ENCODE measurements around the gene CLEC2B. TPM values are rescaled to one million over a fixed set of nuclear protein-coding genes. Genes with fewer than 3 reads are reported as not detected.
A peak's percentile ranks its signal among the peaks of the same experiment; 100 is the strongest.

The CLEC2B gene
- polyA plus RNA-seq (2011; rRNA removed) = 0.04 and 0.27 TPM in 2 replicates
- polyA minus RNA-seq (2011; rRNA and poly(A)+ RNA removed) = not detected in 2 replicates

DNA sequence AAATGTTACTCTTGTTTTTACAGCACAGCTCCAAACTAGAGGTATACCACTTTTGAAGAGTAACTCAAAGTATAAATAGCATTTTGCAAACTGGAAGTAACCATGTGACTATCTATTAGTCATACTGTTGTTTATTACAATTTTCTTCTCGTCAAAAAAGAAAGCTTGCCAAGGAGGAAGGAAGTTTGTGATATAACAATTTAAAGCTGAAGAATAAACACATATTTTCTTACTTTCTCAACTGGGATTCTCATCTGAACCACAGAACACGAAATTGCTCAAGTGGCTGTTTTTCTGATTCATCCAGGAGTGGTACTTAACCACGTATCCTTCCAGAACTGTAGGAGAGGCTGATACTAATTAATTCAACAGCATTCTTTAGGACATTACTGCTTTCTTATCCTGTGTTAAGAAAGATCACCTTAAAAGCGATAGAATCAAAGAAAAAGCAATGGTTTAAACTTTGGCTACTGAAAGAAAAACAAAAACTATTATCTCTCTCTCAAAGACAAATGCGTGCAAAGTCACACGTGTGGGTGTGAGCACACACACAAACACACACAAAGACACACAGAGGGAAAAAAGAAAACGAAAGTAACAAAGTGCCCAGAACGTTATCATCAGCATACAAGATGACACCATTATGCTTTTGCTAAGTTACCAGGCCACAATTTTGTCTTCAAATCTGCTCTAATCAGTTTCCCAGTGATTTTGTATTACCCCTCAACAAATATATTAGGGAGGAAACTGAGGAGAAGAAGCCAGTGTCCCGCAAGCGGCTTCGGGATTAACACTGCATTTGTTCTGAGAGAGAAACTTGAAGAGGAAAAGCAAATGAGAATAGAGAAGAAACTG lies at the start of gene CLEC2B:
CLEC2B (minus strand) TSS at position 48 of the 855 bp plus-strand sequence.
- Histone ChIP-seq H3K4me3 (ENCODE audit: low read depth, low read length) (peak within 1 kb of the TSS; percentile 36), H3K36me3 (ENCODE audit: control insufficient read depth, insufficient read depth, low read length) (no peaks in the 10 kb centered on the region), H3K27me3 (ENCODE audit: control insufficient read depth, insufficient read depth, low read length) (no peaks in the 10 kb centered on the region)
- CTCF ChIA-PET = no interaction called here
- peak; percentile 81 for DNase-seq (ENCODE audit: low read depth)
- POLR2A ChIA-PET = no interaction called here
- TF ChIP-seq CTCF (IDR thresholded peaks at IDR 0.05; ENCODE audit: insufficient read depth, low read depth, low read length) = no peak

DNA sequence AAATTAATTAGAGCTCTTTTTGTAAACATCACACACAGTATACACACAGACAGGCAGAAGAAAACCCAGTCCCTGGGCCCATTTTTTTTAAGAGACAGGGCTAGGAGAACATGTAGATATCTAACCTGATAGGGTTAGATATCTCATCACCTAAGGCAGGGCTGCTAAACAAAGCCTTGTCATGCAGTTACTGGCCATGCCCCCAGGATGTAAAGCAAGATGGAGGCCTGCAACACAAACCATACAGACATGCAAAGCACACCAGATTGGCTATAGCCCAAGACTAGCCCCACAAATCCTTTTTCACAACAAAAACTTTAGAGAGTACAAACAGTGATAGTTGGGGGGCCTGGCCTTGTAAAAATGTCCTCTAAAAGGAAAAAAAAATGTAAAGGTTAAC lies 42.6 kb upstream of the CLEC2B start:
- CTCF ChIA-PET = interaction anchor here (0.7 to 1.7 kb wide), 2 partner anchors 97 to 164 kb away, joined by 3 to 5 read pairs; no protein-coding TSS in a partner anchor
- Histone ChIP-seq H3K4me3 (ENCODE audit: low read depth, low read length) (no peak overlapping the region), H3K27me3 (ENCODE audit: control insufficient read depth, insufficient read depth, low read length) (no peaks in the 10 kb centered on the region), H3K36me3 (ENCODE audit: control insufficient read depth, insufficient read depth, low read length) (no peaks in the 10 kb centered on the region)
- POLR2A ChIA-PET = no interaction called here
- no peak for TF ChIP-seq CTCF (IDR thresholded peaks at IDR 0.05; ENCODE audit: insufficient read depth, low read depth, low read length)
- no peak for DNase-seq (ENCODE audit: low read depth)

DNA sequence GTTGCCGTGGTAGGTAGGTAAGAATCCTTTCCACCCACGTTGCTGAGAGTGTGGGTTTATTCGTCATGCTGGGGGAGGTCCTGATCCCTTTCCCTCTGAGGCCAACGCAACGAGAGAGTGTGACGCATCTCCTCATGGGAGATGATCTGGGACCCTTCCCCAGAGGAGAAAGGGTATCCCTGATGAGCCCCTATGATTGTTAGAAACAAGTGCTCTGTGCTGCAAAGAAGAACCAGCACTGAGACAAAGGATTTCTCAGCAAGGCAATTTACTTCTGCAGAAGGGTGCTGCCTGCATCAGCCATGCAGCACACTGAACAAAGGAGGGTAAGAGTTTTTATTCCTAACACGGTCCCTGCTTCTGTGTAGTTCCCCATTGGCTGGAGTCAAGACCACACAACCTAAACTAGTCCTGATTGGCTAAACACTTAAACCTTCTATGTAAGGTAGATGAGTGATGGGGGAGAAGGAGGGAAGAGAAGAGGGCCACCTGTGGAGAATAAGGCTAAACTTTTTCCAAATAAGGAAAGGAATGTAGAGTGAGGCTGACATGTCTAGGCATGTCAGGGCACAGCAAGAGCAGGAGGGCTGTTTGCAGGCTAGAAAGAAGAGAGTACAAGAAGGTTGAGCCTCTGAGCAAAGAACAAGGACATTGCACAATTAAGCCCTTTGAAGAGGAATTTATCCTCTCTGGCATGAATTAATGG lies 41.7 kb upstream of the CLEC2B start:
- ChIA-PET CTCF (interaction anchor here (0.7 to 1.7 kb wide), 2 partner anchors 97 to 163 kb away, joined by 3 to 5 read pairs; no protein-coding TSS in a partner anchor), POLR2A (no interaction called here)
- Histone ChIP-seq H3K36me3 (ENCODE audit: control insufficient read depth, insufficient read depth, low read length) (no peaks in the 10 kb centered on the region), H3K27me3 (ENCODE audit: control insufficient read depth, insufficient read depth, low read length) (no peaks in the 10 kb centered on the region), H3K4me3 (ENCODE audit: low read depth, low read length) (no peak overlapping the region)
- TF ChIP-seq CTCF (IDR thresholded peaks at IDR 0.05; ENCODE audit: insufficient read depth, low read depth, low read length) = no peak
- no peak for DNase-seq (ENCODE audit: low read depth)

GRCh38 chr12:9909724-9910123 lies 40.6 kb upstream of the CLEC2B start:
- Histone ChIP-seq H3K36me3 (ENCODE audit: control insufficient read depth, insufficient read depth, low read length) (no peaks in the 10 kb centered on the region), H3K4me3 (ENCODE audit: low read depth, low read length) (no peak overlapping the region), H3K27me3 (ENCODE audit: control insufficient read depth, insufficient read depth, low read length) (no peaks in the 10 kb centered on the region)
- no peak for TF ChIP-seq CTCF (IDR thresholded peaks at IDR 0.05; ENCODE audit: insufficient read depth, low read depth, low read length)
- POLR2A ChIA-PET = no interaction called here
- no peak for DNase-seq (ENCODE audit: low read depth)
- CTCF ChIA-PET = no interaction called here

DNA sequence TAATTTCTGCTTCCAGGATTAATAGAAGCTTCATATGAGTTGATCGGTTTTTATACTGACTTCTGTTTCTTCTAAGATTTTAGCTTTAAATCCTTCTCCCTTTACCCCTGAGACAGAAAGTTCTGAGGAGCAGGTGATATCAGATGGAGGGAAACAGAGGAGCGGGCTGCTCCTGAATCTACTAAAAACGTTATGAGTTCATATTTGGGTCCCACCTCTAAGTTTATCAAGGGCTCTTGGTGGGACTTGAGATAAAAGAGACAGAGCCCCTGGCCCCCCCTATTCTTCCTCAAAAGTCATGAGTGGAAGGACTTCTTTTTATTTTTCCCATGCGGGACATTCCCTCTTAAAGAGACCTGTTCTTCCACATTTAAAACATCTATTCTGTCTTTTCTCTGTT lies 39.2 kb upstream of the CLEC2B start:
- Histone ChIP-seq H3K4me3 (ENCODE audit: low read depth, low read length) (no peak overlapping the region), H3K27me3 (ENCODE audit: control insufficient read depth, insufficient read depth, low read length) (no peaks in the 10 kb centered on the region), H3K36me3 (ENCODE audit: control insufficient read depth, insufficient read depth, low read length) (no peaks in the 10 kb centered on the region)
- ChIA-PET POLR2A (no interaction called here), CTCF (interaction anchor here (2.7 kb wide), 1 partner anchor 158 kb away, joined by 9 read pairs; no protein-coding TSS in a partner anchor)
- no peak for DNase-seq (ENCODE audit: low read depth)
- TF ChIP-seq CTCF (IDR thresholded peaks at IDR 0.05; ENCODE audit: insufficient read depth, low read depth, low read length) = no peak
